Endothelial cell of umbilical vein (primary cell): ENCODE data around the gene ACIN1. TPM values are rescaled to one million over a fixed set of nuclear protein-coding genes. Genes with fewer than 3 reads are reported as not detected.
A peak's percentile ranks its signal among the peaks of the same experiment; 100 is the strongest.

ENCODE experiments used
- BruUV-seq: library from RNA; stranded (reverse); fragments of 400-500 nt; replicated peaks from 2 replicates; lab custom pipeline; 2021; lab: Mats Ljungman, UMichigan
- CTCF ChIA-PET: fragments of 300-600, 350-600 bp; sonication (Branson Sonifier 250); formaldehyde crosslinking; loops from one replicate; lab custom pipeline; 2021; ENCODE audit warnings: antibody characterized with exemption, inconsistent platforms; lab: Charles Lee
- POLR2A ChIA-PET: fragments of 300-600, 350-600 bp; sonication (Branson Sonifier 250); formaldehyde crosslinking; loops from one replicate; lab custom pipeline; 2021; ENCODE audit warnings: antibody characterized with exemption, inconsistent platforms; lab: Charles Lee
- DNase-seq: peaks from one replicate; pipeline ENCODE4 v3.0.0-alpha.2; 2011; ENCODE audit warnings: low read depth, low spot score
- FAIRE-seq: peaks from 2 replicates; lab custom pipeline; 2011; peaks lifted over from hg19 to GRCh38; lab: Jason Lieb, UNC
- H2AFZ ChIP-seq: 2 replicates; pipeline ENCODE4 v1.6.0; 2012; ENCODE audit warnings: low read depth, low read length, control low read depth, inconsistent platforms
- H3K27ac ChIP-seq: 2 replicates; pipeline ENCODE4 v1.5.1; 2011; ENCODE audit warnings: low read depth, mild to moderate bottlenecking, control low read depth, low read length, moderate library complexity; ENCODE audit not compliant: insufficient read depth
- H3K27me3 ChIP-seq, 2 experiments: 2 replicates each; pipeline versions ENCODE4 v1.6.0 to v1.6.1; 2011; ENCODE audit warnings: low read length in 2 of 2, mixed read lengths in 1 of 2; ENCODE audit not compliant: control insufficient read depth in 2 of 2, insufficient read depth in 2 of 2
- H3K36me3 ChIP-seq, 2 experiments: 2 replicates in 1 of 2; 3 replicates in 1 of 2; pipeline ENCODE4 v1.5.1; 2011; ENCODE audit warnings: low read length in 2 of 2, mild to moderate bottlenecking in 1 of 2, moderate library complexity in 1 of 2; ENCODE audit not compliant: control insufficient read depth in 2 of 2, insufficient read depth in 2 of 2; ENCODE audit errors: extremely low read depth in 1 of 2
- H3K4me1 ChIP-seq: 3 replicates; pipeline ENCODE4 v1.5.1; 2011; ENCODE audit warnings: mild to moderate bottlenecking, low read length; ENCODE audit not compliant: control insufficient read depth, insufficient read depth; ENCODE audit errors: extremely low read depth
- H3K4me2 ChIP-seq: 2 replicates; pipeline ENCODE4 v1.6.1; 2011; ENCODE audit warnings: low read length, control low read depth, mixed read lengths; ENCODE audit not compliant: insufficient read depth
- H3K4me3 ChIP-seq, 3 experiments: fragments of 200-600 bp in 1 of 3; sonication (generic), shearing (Covaris generic) in 1 of 3; replicated peaks in 1 of 3; 2 replicates each; pipeline ENCODE4 v1.5.1; 2011 to 2016; ENCODE audit warnings: control low read depth in 3 of 3, low read length in 3 of 3, mild to moderate bottlenecking in 2 of 3, inconsistent platforms in 1 of 3, low read depth in 1 of 3, moderate library complexity in 1 of 3; ENCODE audit not compliant: insufficient read depth in 1 of 3
- H3K79me2 ChIP-seq: 2 replicates; pipeline ENCODE4 v1.6.0; 2012; ENCODE audit warnings: low read length, inconsistent platforms; ENCODE audit not compliant: control insufficient read depth, insufficient read depth
- H3K9ac ChIP-seq: replicated peaks from 2 replicates; pipeline ENCODE3; 2011; ENCODE audit warnings: low read length, control low read depth; ENCODE audit not compliant: insufficient read depth; ENCODE audit errors: extremely low read depth
- H3K9me1 ChIP-seq: replicated peaks from 3 replicates; pipeline ENCODE4 v1.6.0; 2011; ENCODE audit warnings: mild to moderate bottlenecking, low read length; ENCODE audit not compliant: control insufficient read depth, insufficient read depth; ENCODE audit errors: extremely low read depth
- H3K9me3 ChIP-seq: replicated peaks from 2 replicates; pipeline ENCODE4 v1.5.1; 2012; ENCODE audit warnings: low read length, inconsistent platforms; ENCODE audit not compliant: control insufficient read depth, insufficient read depth
- H4K20me1 ChIP-seq: replicated peaks from 2 replicates; pipeline ENCODE3; 2011; ENCODE audit warnings: mild to moderate bottlenecking, low read length; ENCODE audit not compliant: control insufficient read depth, insufficient read depth; ENCODE audit errors: extremely low read depth
- FOS ChIP-seq: IDR thresholded peaks from 2 replicates; pipeline ENCODE4 v1.6.1; 2011; ENCODE audit warnings: mild to moderate bottlenecking, low read length, moderate library complexity, borderline replicate concordance; ENCODE audit not compliant: insufficient read depth
- GATA2 ChIP-seq: IDR thresholded peaks from 2 replicates; pipeline ENCODE4 v1.7.0; 2011; ENCODE audit warnings: low read depth, mild to moderate bottlenecking, moderate library complexity, mixed read lengths, low read length; ENCODE audit not compliant: insufficient read length, insufficient read depth
- JUN ChIP-seq: IDR thresholded peaks from 2 replicates; pipeline ENCODE4 v1.6.1; 2011; ENCODE audit warnings: borderline replicate concordance, low read depth; ENCODE audit not compliant: insufficient read length, insufficient read depth
- POLR2A ChIP-seq: IDR thresholded peaks from 2 replicates; pipeline ENCODE4 v1.6.1; 2012; ENCODE audit warnings: low read depth, mild to moderate bottlenecking, control low read depth, low read length
- POLR2AphosphoS5 ChIP-seq: IDR thresholded peaks from 2 replicates; pipeline ENCODE4 v1.6.1; 2012; ENCODE audit warnings: low read depth, mild to moderate bottlenecking, control low read depth, low read length, moderate library complexity; ENCODE audit not compliant: insufficient read depth
- dilution Hi-C: fragments of 300-500 bp; cut with MboI; formaldehyde crosslinking; loops from one replicate; pipeline ENCODE4 v1.15.0; 2019; ENCODE audit warnings: low sequenced_read_pairs; ENCODE audit not compliant: extremely low pct_ligation_motif_present
- intact Hi-C: fragments of 100-400 bp; cut with micrococcal nuclease; formaldehyde crosslinking; loops from one replicate; pipeline ENCODE4 v1.10.0; 2022
- polyA plus RNA-seq, 4 experiments: library from polyadenylated mRNA; depleted of rRNA in 3 of 4; stranded (reverse) in 3 of 4; unstranded in 1 of 4; fragments of >200 nt; gene quantifications; 2 replicates each; pipeline versions ENCODE4 v1.2.1 to v1.2.3, GENCODE V29; 2011 to 2012; ENCODE audit warnings: missing spikeins in 1 of 4
- total RNA-seq: library from RNA; stranded (reverse); gene quantifications from 2 replicates; pipeline ENCODE4 v1.2.3, GENCODE V29; 2021
- TF ChIP-seq, protein P1 (sequence below): IDR thresholded peaks from 2 replicates; pipeline ENCODE4 v1.6.1; 2011; ENCODE audit not compliant: insufficient read depth, insufficient read length
- TF ChIP-seq, protein P2 (sequence below), 2 donors: IDR thresholded peaks; 1 replicate in 1 of 2; 2 replicates in 1 of 2; pipeline ENCODE4 v1.5.1; 2011; ENCODE audit warnings: low read length in 2 of 2, mild to moderate bottlenecking in 2 of 2, moderate library complexity in 2 of 2, control low read depth in 1 of 2, inconsistent platforms in 1 of 2, low read depth in 1 of 2; ENCODE audit not compliant: insufficient read depth in 1 of 2; ENCODE audit errors: extremely low read depth in 1 of 2

ACIN1 gene
- total and polyA plus RNA-seq, 2 donors (not counting 3 experiments of a cell fraction or from before 2014, with no cell fraction given): 146 to 240 TPM

DNA sequence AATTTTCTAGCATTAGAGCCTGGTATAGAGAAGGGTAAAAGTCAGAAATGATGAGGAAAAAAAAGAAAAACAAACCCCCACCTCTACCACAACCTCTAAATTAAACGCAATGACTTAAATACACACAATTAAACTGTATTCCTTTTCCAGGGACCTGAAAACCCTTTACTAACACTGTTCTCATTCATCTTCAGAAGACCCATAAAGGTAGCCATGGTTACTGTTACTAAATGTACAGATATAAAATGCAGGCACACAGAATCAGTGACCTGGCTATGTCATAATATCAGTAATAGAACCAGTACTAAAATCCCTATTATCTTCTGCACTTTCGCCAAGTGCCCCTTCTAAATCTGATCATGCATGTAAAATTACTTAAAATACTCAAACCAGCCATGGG is 1.4 kb downstream of the ACIN1 start:
- intact Hi-C loops: no loop called here
- dilution Hi-C loops: no loop called here
- POLR2A ChIA-PET: no interaction called here
- Histone ChIP-seq H3K79me2 (peaks cover 75% of the 10 kb centered on the region), H3K4me1 (peaks cover 36% of the 10 kb centered on the region), H3K4me2 (peak overlapping the region; percentile 99), H2AFZ (no peak overlapping the region), H3K36me3 (peaks cover 12 to 29% of the 10 kb centered on the region in 2 experiments), H3K27ac (no peak overlapping the region), H3K9ac (peak overlapping the region; percentile 94), H4K20me1 (peaks cover 4% of the 10 kb centered on the region), H3K9me1 (no peaks in the 10 kb centered on the region), H3K27me3 (no peaks in the 10 kb centered on the region), H3K4me3 (peak overlapping the region in 2 of 3 experiments; percentile 94 to 99), H3K9me3 (no peaks in the 10 kb centered on the region)
- CTCF ChIA-PET: interaction anchor here (1.4 to 5.1 kb wide), 3 partner anchors 25 to 107 kb away, joined by 3 to 83 read pairs (median 30); no protein-coding TSS in a partner anchor
- no peak for TF ChIP-seq JUN
- no peak for TF ChIP-seq POLR2AphosphoS5
- TF ChIP-seq POLR2A: no peak
- TF ChIP-seq FOS: no peak
- TF ChIP-seq GATA2: no peak
- TF ChIP-seq, protein P1, sequence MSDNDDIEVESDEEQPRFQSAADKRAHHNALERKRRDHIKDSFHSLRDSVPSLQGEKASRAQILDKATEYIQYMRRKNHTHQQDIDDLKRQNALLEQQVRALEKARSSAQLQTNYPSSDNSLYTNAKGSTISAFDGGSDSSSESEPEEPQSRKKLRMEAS: no peak
- TF ChIP-seq, protein P2, sequence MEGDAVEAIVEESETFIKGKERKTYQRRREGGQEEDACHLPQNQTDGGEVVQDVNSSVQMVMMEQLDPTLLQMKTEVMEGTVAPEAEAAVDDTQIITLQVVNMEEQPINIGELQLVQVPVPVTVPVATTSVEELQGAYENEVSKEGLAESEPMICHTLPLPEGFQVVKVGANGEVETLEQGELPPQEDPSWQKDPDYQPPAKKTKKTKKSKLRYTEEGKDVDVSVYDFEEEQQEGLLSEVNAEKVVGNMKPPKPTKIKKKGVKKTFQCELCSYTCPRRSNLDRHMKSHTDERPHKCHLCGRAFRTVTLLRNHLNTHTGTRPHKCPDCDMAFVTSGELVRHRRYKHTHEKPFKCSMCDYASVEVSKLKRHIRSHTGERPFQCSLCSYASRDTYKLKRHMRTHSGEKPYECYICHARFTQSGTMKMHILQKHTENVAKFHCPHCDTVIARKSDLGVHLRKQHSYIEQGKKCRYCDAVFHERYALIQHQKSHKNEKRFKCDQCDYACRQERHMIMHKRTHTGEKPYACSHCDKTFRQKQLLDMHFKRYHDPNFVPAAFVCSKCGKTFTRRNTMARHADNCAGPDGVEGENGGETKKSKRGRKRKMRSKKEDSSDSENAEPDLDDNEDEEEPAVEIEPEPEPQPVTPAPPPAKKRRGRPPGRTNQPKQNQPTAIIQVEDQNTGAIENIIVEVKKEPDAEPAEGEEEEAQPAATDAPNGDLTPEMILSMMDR (IDR thresholded peaks at IDR 0.05; ENCODE audit: extremely low read depth in 1 of 2, insufficient read depth in 1 of 2, low read depth in 1 of 2, low read length in 2 of 2): no peak
- BruUV-seq: no TSS peak
- FAIRE-seq: no peak
- no peak for DNase-seq
